ENCODE measurements around the gene L2HGDH.

L2HGDH gene

GRCh38 chr14:50285861-50286260 is 26.2 kb downstream of the L2HGDH start:
- DNase-seq: no peak

- DNase-seq: no peak
Measured at GRCh38 chr14:50272498-50272897, 39.5 kb downstream of the L2HGDH start.

- no peak for DNase-seq
Measured at GRCh38 chr14:50270932-50271331, 41.1 kb downstream of the L2HGDH start.

- no peak for DNase-seq
Measured at GRCh38 chr14:50265029-50265428, 47.0 kb downstream of the L2HGDH start.

GRCh38 chr14:50263321-50263720 is 48.7 kb downstream of the L2HGDH start:
- no peak for DNase-seq

GRCh38 chr14:50262865-50263264 is 49.2 kb downstream of the L2HGDH start:
- no peak for DNase-seq

- DNase-seq: no peak
Measured at GRCh38 chr14:50260511-50260910, 51.5 kb downstream of the L2HGDH start.

- DNase-seq: no peak
Measured at GRCh38 chr14:50260072-50260471, 52.0 kb downstream of the L2HGDH start.

- no peak for DNase-seq
Measured at GRCh38 chr14:50257732-50258131, 54.3 kb downstream of the L2HGDH start.

GRCh38 chr14:50254248-50254647 is 57.8 kb downstream of the L2HGDH start:
- no peak for DNase-seq

GRCh38 chr14:50249136-50249775 is 62.8 kb downstream of the L2HGDH start:
- no peak for DNase-seq

- no peak for DNase-seq
Measured at GRCh38 chr14:50247245-50247644, 64.8 kb downstream of the L2HGDH start.

GRCh38 chr14:50242566-50243310 is 69.3 kb downstream of the L2HGDH start:
- no peak for DNase-seq

- DNase-seq: no peak
Measured at GRCh38 chr14:50242096-50242495, 69.9 kb downstream of the L2HGDH start.

GRCh38 chr14:50237427-50237826 is 74.6 kb downstream of the L2HGDH start:
- no peak for DNase-seq

GRCh38 chr14:50233951-50234250 is 78.1 kb downstream of the L2HGDH start:
- DNase-seq: no peak

GRCh38 chr14:50233166-50233950 is 78.7 kb downstream of the L2HGDH start:
- DNase-seq: no peak

GRCh38 chr14:50232276-50232642 is 79.8 kb downstream of the L2HGDH start:
- peak; percentile 67 for DNase-seq

- DNase-seq: peak; percentile 89
Measured at GRCh38 chr14:50231475-50232275, 80.4 kb downstream of the L2HGDH start, which contains the start of gene SOS2. Gene SOS2 (minus strand): TSS chr14:50231578. CDS start chr14:50231283, 295 bp downstream.

- peak; percentile 7 for DNase-seq
Measured at GRCh38 chr14:50230701-50231474, 81.1 kb downstream of the L2HGDH start.

GRCh38 chr14:50230401-50230700 is 81.7 kb downstream of the L2HGDH start:
- DNase-seq: no peak

- no peak for DNase-seq
Measured at GRCh38 chr14:50229681-50230080, 82.3 kb downstream of the L2HGDH start.

- no peak for DNase-seq
Measured at GRCh38 chr14:50228313-50228712, 83.7 kb downstream of the L2HGDH start.

Data from NCI-H2227 treated with DMSO at 0.1 percent for 48 hours (cell line).